HepG2 (cell line): ENCODE results near the gene ZNFX1. TPM values are rescaled to one million over a fixed set of nuclear protein-coding genes. Genes with fewer than 3 reads are reported as not detected.
A peak's percentile ranks its signal among the peaks of the same experiment; 100 is the strongest.

ENCODE experiments used
- BRD4 ChIP-seq: sonication (generic); formaldehyde crosslinking; IDR thresholded peaks from 2 replicates; pipeline ENCODE4 v1.4.0; 2020; ENCODE audit warnings: missing genetic modification reagents
- EZH2 ChIP-seq: conservative IDR thresholded peaks from 2 replicates; pipeline ENCODE4 v1.6.1; 2012; ENCODE audit warnings: mild to moderate bottlenecking, low read depth, low read length, moderate library complexity
- GATAD2A ChIP-seq: IDR thresholded peaks from 2 replicates; pipeline ENCODE4 v1.6.1; 2016
- KLF9 ChIP-seq: IDR thresholded peaks from 2 replicates; pipeline ENCODE4 v1.6.1; 2016; ENCODE audit warnings: low read depth
- MEF2D ChIP-seq: sonication (generic); formaldehyde crosslinking; IDR thresholded peaks from 2 replicates; pipeline ENCODE4 v1.5.1; 2020; ENCODE audit warnings: mild to moderate bottlenecking, missing genetic modification reagents
- NFATC3 ChIP-seq: sonication (generic); formaldehyde crosslinking; IDR thresholded peaks from 2 replicates; pipeline ENCODE4 v1.5.1; 2020; ENCODE audit warnings: mild to moderate bottlenecking, missing genetic modification reagents
- NR2F2 ChIP-seq: IDR thresholded peaks from 2 replicates; pipeline ENCODE4 v1.6.1; 2012; ENCODE audit warnings: low read depth, inconsistent platforms, borderline replicate concordance
- PHB2 ChIP-seq: fragments of 450-650 bp; IDR thresholded peaks from 2 replicates; pipeline ENCODE4 v1.6.1; 2018; ENCODE audit not compliant: partially characterized antibody
- POLR2G ChIP-seq: fragments of 200-400 bp; formaldehyde crosslinking; IDR thresholded peaks from 2 replicates; pipeline ENCODE4 v1.6.1; 2018; ENCODE audit warnings: mild to moderate bottlenecking, low read depth, low read length, moderate library complexity
- RNF219 ChIP-seq: sonication (generic); formaldehyde crosslinking; IDR thresholded peaks from 2 replicates; pipeline ENCODE4 v1.5.0; 2020; ENCODE audit warnings: mild to moderate bottlenecking, missing genetic modification reagents
- SETDB1 ChIP-seq: sonication (generic); formaldehyde crosslinking; IDR thresholded peaks from 2 replicates; pipeline ENCODE4 v1.5.1; 2020; ENCODE audit warnings: missing genetic modification reagents, mild to moderate bottlenecking, borderline replicate concordance
- ZNF362 ChIP-seq: sonication (generic); formaldehyde crosslinking; IDR thresholded peaks from 2 replicates; pipeline ENCODE4 v1.4.0; 2020; ENCODE audit warnings: missing genetic modification reagents, mild to moderate bottlenecking, borderline replicate concordance
- ZNF496 ChIP-seq: sonication (generic); formaldehyde crosslinking; IDR thresholded peaks from 2 replicates; pipeline ENCODE4 v1.8.1; 2023; ENCODE audit warnings: mild to moderate bottlenecking, moderate library complexity, missing genetic modification reagents; ENCODE audit not compliant: insufficient replicate concordance
- ZNF674 ChIP-seq: sonication (generic); formaldehyde crosslinking; IDR thresholded peaks from 2 replicates; pipeline ENCODE4 v1.5.0; 2020; ENCODE audit warnings: low read depth, mild to moderate bottlenecking, missing genetic modification reagents
- ZNF747 ChIP-seq: sonication (generic); formaldehyde crosslinking; IDR thresholded peaks from 2 replicates; pipeline ENCODE4 v1.8.1; 2023; ENCODE audit warnings: missing genetic modification reagents, mild to moderate bottlenecking, borderline replicate concordance
- ZNF788 ChIP-seq: sonication (generic); formaldehyde crosslinking; IDR thresholded peaks from 2 replicates; pipeline ENCODE4 v1.5.0; 2020; ENCODE audit warnings: mild to moderate bottlenecking, missing genetic modification reagents, borderline replicate concordance
- polyA plus RNA-seq, 8 experiments: library from polyadenylated mRNA; depleted of rRNA in 3 of 8; stranded (reverse) in 7 of 8; unstranded in 1 of 8; fragments of >200 nt; fragmentation: Illumina TruSeq in 4 of 8; extraction: Trizol in 4 of 8; gene quantifications; 2 replicates each; pipeline versions ENCODE4 v1.2.1 to v1.2.3, GENCODE V29; 2011 to 2016; ENCODE audit warnings: low read depth in 4 of 8, missing spikeins in 1 of 8, mixed read lengths in 1 of 8; ENCODE audit not compliant: insufficient read depth in 1 of 8
- total RNA-seq, 5 experiments: library from RNA; depleted of rRNA; stranded (reverse); fragments of >200 nt; fragmentation: Illumina TruSeq; extraction: Trizol; gene quantifications; 2 replicates each; pipeline ENCODE4 v1.2.3, GENCODE V29; 2016; ENCODE audit warnings: low read depth in 1 of 5
- TF ChIP-seq, protein P1 (sequence below): sonication (generic); formaldehyde crosslinking; IDR thresholded peaks from 2 replicates; pipeline ENCODE4 v1.5.0; 2020; ENCODE audit warnings: missing genetic modification reagents, mild to moderate bottlenecking, borderline replicate concordance
- TF ChIP-seq, protein P2 (sequence below): sonication (generic); formaldehyde crosslinking; IDR thresholded peaks from 2 replicates; pipeline ENCODE4 v1.5.0; 2020; ENCODE audit warnings: mild to moderate bottlenecking, missing genetic modification reagents
- TF ChIP-seq, protein P3 (sequence below): sonication (generic); formaldehyde crosslinking; IDR thresholded peaks from 2 replicates; pipeline ENCODE4 v1.4.0; 2020; ENCODE audit warnings: missing genetic modification reagents, borderline replicate concordance

The ZNFX1 gene
- total and polyA plus RNA-seq, 2 of the 13 experiments (the other 11 are each of a cell fraction or from before 2014, with no cell fraction given): 2.9 to 11.1 TPM

DNA sequence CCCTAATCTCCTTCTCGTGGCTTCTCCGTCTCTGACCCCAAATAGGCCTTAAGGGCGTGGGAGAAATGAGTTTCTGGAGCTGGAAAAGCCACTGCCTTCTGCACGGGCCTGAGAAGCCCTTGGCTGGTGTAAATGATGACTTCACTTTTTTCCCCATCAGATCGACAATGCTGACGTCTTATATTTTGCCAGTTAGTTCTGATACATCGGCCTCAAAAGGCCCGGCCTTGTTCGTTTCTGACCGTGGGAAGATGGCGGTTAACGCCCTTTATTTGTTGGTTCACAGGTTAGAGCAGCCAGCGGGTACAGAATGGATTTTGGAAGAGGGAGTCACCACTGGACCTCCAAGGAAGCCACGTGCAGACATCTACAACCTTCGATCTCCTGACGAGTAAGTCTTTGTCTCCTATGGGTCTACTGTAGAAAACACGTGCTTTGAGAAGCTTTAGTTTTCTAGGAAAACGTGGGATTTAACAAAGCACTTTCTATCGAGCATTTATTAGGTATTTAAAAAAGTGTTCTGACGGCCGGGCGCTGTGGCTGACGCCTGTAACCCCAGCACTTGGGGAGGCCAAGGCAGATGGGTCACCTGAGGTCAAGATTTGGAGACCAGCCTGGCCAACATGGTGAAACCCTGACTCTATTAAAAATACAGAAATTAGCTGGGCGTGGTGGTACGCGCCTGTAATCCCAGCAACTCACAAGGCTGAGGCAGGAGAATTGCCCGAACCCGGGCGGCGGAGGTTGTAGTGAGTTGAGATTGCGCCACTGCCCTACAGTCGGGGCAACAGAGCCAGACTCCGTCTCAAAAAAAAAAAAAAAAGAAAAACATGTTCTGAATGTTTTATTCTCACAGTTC is 1.2 kb upstream of the ZNFX1 start (continued):
- TF ChIP-seq, protein P1, sequence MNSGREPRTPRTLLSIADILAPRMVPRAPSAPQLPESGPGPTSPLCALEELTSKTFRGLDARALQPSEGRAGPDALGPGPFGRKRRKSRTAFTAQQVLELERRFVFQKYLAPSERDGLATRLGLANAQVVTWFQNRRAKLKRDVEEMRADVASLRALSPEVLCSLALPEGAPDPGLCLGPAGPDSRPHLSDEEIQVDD (CRISPR knock-in tag): no peak; the same call in 1 of the 2 replicates
- TF ChIP-seq RNF219 (CRISPR knock-in tag) (no peak), ZNF788 (CRISPR knock-in tag) (no peak), ZNF674 (no peak), EZH2 (no peak), SETDB1 (CRISPR knock-in tag) (0 out of 2 replicates have a peak, but pooled peaks have one; percentile 17), GATAD2A (CRISPR knock-in tag) (no peak; the same call in none of the 2 replicates), ZNF362 (peak; percentile 43; the same call in 1 of the 2 replicates), ZNF747 (CRISPR knock-in tag) (0 out of 2 replicates have a peak, but pooled peaks have one; percentile 45), ZNF496 (CRISPR knock-in tag) (no peak), PHB2 (no peak), BRD4 (CRISPR knock-in tag) (no peak), NFATC3 (peak; percentile 75), MEF2D (no peak), KLF9 (CRISPR knock-in tag) (no peak), POLR2G (peak; percentile 74), NR2F2 (0 out of 2 replicates have a peak, but pooled peaks have one; percentile 15)
- TF ChIP-seq, protein P2, sequence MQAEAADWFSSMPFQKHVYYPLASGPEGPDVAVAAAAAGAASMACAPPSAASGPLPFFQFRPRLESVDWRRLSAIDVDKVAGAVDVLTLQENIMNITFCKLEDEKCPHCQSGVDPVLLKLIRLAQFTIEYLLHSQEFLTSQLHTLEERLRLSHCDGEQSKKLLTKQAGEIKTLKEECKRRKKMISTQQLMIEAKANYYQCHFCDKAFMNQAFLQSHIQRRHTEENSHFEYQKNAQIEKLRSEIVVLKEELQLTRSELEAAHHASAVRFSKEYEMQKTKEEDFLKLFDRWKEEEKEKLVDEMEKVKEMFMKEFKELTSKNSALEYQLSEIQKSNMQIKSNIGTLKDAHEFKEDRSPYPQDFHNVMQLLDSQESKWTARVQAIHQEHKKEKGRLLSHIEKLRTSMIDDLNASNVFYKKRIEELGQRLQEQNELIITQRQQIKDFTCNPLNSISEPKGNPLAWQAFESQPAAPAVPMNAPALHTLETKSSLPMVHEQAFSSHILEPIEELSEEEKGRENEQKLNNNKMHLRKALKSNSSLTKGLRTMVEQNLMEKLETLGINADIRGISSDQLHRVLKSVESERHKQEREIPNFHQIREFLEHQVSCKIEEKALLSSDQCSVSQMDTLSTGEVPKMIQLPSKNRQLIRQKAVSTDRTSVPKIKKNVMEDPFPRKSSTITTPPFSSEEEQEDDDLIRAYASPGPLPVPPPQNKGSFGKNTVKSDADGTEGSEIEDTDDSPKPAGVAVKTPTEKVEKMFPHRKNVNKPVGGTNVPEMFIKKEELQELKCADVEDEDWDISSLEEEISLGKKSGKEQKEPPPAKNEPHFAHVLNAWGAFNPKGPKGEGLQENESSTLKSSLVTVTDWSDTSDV (CRISPR knock-in tag): no peak
- TF ChIP-seq, protein P3, sequence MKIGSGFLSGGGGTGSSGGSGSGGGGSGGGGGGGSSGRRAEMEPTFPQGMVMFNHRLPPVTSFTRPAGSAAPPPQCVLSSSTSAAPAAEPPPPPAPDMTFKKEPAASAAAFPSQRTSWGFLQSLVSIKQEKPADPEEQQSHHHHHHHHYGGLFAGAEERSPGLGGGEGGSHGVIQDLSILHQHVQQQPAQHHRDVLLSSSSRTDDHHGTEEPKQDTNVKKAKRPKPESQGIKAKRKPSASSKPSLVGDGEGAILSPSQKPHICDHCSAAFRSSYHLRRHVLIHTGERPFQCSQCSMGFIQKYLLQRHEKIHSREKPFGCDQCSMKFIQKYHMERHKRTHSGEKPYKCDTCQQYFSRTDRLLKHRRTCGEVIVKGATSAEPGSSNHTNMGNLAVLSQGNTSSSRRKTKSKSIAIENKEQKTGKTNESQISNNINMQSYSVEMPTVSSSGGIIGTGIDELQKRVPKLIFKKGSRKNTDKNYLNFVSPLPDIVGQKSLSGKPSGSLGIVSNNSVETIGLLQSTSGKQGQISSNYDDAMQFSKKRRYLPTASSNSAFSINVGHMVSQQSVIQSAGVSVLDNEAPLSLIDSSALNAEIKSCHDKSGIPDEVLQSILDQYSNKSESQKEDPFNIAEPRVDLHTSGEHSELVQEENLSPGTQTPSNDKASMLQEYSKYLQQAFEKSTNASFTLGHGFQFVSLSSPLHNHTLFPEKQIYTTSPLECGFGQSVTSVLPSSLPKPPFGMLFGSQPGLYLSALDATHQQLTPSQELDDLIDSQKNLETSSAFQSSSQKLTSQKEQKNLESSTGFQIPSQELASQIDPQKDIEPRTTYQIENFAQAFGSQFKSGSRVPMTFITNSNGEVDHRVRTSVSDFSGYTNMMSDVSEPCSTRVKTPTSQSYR: no peak
